Hair follicle dermal papilla cell (primary cell): Measurements from ENCODE around the gene SNX33. TPM values are rescaled to one million over a fixed set of nuclear protein-coding genes. Genes with fewer than 3 reads are reported as not detected.

ENCODE experiments used
- total RNA-seq: library from RNA; depleted of rRNA; stranded (reverse); fragments of >200 nt; gene quantifications from 2 replicates; pipeline ENCODE4 v1.2.3, GENCODE V29; 2012

The SNX33 gene, protein sequence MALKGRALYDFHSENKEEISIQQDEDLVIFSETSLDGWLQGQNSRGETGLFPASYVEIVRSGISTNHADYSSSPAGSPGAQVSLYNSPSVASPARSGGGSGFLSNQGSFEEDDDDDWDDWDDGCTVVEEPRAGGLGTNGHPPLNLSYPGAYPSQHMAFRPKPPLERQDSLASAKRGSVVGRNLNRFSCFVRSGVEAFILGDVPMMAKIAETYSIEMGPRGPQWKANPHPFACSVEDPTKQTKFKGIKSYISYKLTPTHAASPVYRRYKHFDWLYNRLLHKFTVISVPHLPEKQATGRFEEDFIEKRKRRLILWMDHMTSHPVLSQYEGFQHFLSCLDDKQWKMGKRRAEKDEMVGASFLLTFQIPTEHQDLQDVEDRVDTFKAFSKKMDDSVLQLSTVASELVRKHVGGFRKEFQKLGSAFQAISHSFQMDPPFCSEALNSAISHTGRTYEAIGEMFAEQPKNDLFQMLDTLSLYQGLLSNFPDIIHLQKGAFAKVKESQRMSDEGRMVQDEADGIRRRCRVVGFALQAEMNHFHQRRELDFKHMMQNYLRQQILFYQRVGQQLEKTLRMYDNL
- 34.9 and 39.8 TPM in 2 replicates for total RNA-seq

DNA sequence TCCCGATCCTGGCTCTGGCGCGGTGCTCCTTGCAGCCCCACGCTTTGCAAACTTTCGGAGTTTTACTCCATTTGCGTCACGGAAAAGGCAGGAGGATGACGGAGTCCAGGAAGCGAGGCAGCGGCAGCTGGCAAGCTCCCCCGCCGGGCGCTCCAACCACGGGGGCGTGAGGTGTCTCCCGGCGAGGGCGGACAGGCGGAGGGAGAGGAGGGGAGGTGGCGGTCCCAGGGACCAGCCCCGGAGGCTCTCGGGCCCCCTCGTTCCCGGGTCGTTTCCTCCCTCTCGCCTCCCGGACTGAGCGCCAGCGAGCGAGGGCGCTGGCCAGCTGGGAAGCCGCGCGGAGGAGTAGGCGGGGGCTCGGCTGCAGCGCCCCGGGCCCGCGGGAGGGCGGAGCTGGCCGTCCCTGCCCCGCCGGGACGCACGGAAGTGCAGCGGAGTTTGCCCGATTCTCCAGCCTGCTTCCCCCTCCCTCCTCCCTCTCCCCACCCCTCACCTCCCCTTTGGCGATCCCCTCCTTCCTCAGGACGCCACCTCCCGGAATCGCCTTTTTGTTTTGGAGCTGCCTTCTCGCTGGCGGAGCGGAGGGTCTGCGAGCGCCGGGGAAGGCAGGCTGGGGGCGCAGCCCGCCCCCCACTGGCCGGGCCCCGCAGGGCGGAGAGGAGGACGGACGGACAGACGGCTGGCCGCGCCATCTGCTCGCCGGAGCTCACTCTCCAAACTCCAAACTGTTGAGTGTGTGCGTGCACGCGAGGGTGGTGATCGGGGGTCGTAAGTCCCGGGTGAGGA is at the start of gene SNX33:
Gene SNX33 (plus strand): TSS at position 543 of the 786 bp plus-strand sequence. CDS start 1,191 bp downstream, outside the sequence.

DNA sequence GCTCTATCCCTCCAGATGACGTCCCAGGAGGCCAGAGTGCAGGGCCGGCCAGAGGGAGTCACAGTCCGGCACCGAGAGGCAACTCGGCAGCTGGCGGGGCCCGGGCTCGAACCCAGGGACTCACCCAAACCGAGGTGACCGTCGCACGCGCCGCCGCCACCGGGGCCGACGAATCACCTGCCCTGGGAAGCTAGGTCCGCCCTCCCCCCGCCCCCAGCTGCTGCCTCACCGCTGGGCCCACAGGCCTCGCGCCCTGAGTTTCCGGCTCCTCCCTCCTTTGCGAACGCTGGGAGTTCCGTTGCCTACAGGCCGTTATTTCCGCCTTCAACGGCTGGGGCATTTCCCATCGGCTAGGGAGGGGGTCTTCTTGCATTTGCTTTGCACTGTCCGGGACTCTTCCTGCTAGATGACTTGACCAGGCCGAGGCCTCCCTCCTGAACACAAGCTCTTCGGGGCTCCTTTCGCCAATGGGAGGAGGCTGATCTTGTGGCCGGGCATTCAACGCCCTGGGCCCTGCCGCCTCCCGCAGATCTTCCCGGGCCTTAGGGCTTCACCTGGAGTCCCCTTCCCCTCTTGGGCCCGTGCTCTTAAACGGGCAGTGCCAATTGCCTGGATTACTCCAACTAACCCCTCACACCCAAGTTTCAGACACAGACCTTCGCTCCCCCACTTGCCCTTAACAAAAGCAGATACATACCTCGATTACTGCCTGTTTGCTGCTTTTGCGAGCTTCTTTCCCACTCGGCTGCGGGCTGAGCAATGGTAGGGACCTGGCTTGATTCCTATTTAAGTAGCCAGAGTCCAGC is 22.0 kb upstream of the SNX33 start, which contains the start of gene SNUPN:
Gene SNUPN (minus strand): TSS at position 184 of the 806 bp plus-strand sequence. CDS start 4,674 bp downstream, outside the sequence.

DNA sequence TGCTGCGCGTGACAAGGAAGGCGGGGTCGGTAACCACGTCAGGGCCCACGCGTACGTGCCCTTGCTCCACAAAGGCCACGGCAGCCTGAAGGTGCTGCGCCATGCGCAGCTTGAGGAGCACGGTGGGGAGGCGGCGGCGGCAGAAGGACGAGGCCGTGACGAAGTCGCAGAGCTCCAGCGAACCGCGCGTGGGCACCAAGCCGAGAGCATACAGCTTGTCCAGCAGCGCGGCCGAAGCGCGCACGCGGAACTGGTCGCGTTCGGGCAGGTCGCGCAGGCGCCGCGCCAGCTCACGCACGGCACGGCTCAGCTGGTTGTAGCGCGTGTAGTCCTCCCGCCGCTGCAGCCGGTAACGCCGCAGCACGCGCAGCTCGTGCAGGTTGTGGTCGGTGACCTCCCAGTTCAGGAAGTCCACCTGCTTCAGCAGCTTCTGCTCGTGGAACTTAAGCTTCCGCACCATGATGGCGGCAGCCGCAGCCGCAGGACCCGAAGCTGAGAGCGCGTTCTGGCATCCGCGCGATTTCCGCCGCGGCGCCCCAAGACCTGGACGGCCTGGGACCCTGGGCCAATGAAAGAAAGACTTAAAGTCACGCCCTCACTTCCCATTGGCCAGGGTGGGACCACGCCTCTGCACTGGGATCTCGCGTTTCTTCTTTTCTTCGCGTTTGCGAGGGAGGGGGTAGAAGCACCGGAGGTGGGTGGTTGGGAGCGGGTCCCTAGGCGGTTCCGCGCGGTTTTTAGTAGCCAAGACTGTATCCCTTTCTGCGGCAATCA is 7.8 kb upstream of the SNX33 start, which contains the start of gene IMP3:
Gene IMP3 (minus strand): TSS at position 516 of the 774 bp plus-strand sequence. CDS start 56 bp downstream, at position 460.

Other genes with a start within 250 kb of the SNX33 start
- 39.1 and 56.3 TPM in 2 replicates for gene SIN3A, start 196.2 kb upstream of the SNX33 start, total RNA-seq
- 38.8 and 44.8 TPM in 2 replicates for gene PTPN9, start 68.6 kb upstream of the SNX33 start, total RNA-seq
- 31.7 and 33.9 TPM in 2 replicates for gene SNUPN, start 22.2 kb upstream of the SNX33 start, total RNA-seq
- 54.2 and 72.1 TPM in 2 replicates for gene IMP3, start 7.7 kb upstream of the SNX33 start, total RNA-seq
- gene CSPG4, start 64.9 kb downstream of the SNX33 start, total RNA-seq, result 181 and 183 TPM in 2 replicates
- gene UBE2Q2, start 195.5 kb downstream of the SNX33 start, total RNA-seq, result 62.1 and 62.9 TPM in 2 replicates